Measurements from ENCODE around the gene ZNF263.

Gene ZNF263

GRCh38 chr16:3282730-3283542 lies at the start of gene ZNF263:
Gene ZNF263, plus strand, starts transcription at chr16:3283491. Its CDS starts 328 bp downstream, at chr16:3283819.
- peak; percentile 99 for DNase-seq

- no peak for DNase-seq
These were observed 48.8 kb upstream of the ZNF263 start for GRCh38 chr16:3234543-3234856.

- DNase-seq = peak; percentile 96
These were observed 48.3 kb upstream of the ZNF263 start, which contains the start of gene ZNF200 for GRCh38 chr16:3234857-3235561. Gene ZNF200, minus strand, starts transcription at chr16:3235158. Its CDS starts 1,403 bp downstream, at chr16:3233755.

- DNase-seq = no peak
These were observed 47.2 kb upstream of the ZNF263 start for GRCh38 chr16:3235856-3236669.

- DNase-seq = no peak
These were observed 41.5 kb upstream of the ZNF263 start for GRCh38 chr16:3241761-3242160.

- no peak for DNase-seq
These were observed 40.6 kb upstream of the ZNF263 start for GRCh38 chr16:3242709-3243108.

- DNase-seq = no peak
These were observed 39.4 kb upstream of the ZNF263 start for GRCh38 chr16:3243882-3244281.

- no peak for DNase-seq
These were observed 37.3 kb upstream of the ZNF263 start for GRCh38 chr16:3246002-3246401.

GRCh38 chr16:3246876-3247275 lies 36.4 kb upstream of the ZNF263 start:
- DNase-seq = no peak

GRCh38 chr16:3248596-3248995 lies 34.7 kb upstream of the ZNF263 start:
- DNase-seq = no peak

- no peak for DNase-seq
These were observed 34.3 kb upstream of the ZNF263 start for GRCh38 chr16:3249020-3249419.

GRCh38 chr16:3249451-3249850 lies 33.8 kb upstream of the ZNF263 start:
- DNase-seq = no peak

GRCh38 chr16:3252967-3253366 lies 30.3 kb upstream of the ZNF263 start:
- no peak for DNase-seq

GRCh38 chr16:3254309-3254708 lies 29.0 kb upstream of the ZNF263 start:
- DNase-seq = no peak

- no peak for DNase-seq
These were observed 27.0 kb upstream of the ZNF263 start, which contains the start of gene MEFV for GRCh38 chr16:3256146-3256865. Gene MEFV, minus strand, starts transcription at chr16:3256633. Its CDS starts 46 bp downstream, at chr16:3256587.

- DNase-seq = peak; percentile 28
These were observed 26.3 kb upstream of the ZNF263 start for GRCh38 chr16:3256866-3257465.

GRCh38 chr16:3259836-3260235 lies 23.5 kb upstream of the ZNF263 start:
- no peak for DNase-seq

- DNase-seq = no peak
These were observed 20.8 kb upstream of the ZNF263 start for GRCh38 chr16:3262517-3262916.

- DNase-seq = peak; percentile 99
These were observed 18.9 kb upstream of the ZNF263 start for GRCh38 chr16:3264137-3265036.

GRCh38 chr16:3266873-3267537 lies 16.3 kb upstream of the ZNF263 start:
- DNase-seq = peak; percentile 36

- DNase-seq = no peak
These were observed 15.0 kb upstream of the ZNF263 start for GRCh38 chr16:3268294-3268693.

All from fibroblast of skin of right biceps (primary cell).